H1 (cell line): ENCODE results near the gene AEBP1. TPM values are rescaled to one million over a fixed set of nuclear protein-coding genes. Genes with fewer than 3 reads are reported as not detected.

Experiments
- CTCF ChIA-PET: fragments of 300-600 bp; sonication (Branson Sonifier 250); formaldehyde crosslinking; loops from one replicate; lab custom pipeline; 2021; ENCODE audit not compliant: partially characterized antibody; lab: Charles Lee
- POLR2A ChIA-PET: fragments of 300-600 bp; sonication (Branson Sonifier 250); formaldehyde crosslinking; loops from one replicate; lab custom pipeline; 2021; ENCODE audit warnings: inconsistent platforms; ENCODE audit not compliant: partially characterized antibody; lab: Charles Lee
- DNase-seq, 2 experiments: peaks; one replicate each; pipeline versions ENCODE4 v3.0.0 to v3.0.0-alpha.2; 2010 to 2022; ENCODE audit warnings: low spot score in 2 of 2, low read depth in 1 of 2, mixed read lengths in 1 of 2
- FAIRE-seq: peaks from 2 replicates; lab custom pipeline; 2011; peaks lifted over from hg19 to GRCh38; lab: Jason Lieb, UNC
- H2AFZ ChIP-seq: 2 replicates; pipeline ENCODE4 v1.8.1; 2012; ENCODE audit warnings: low read length, inconsistent platforms
- H2AK5ac ChIP-seq: 2 replicates; pipeline ENCODE4 v1.6.1; 2013; ENCODE audit warnings: low read depth, low read length
- H2BK120ac ChIP-seq: replicated peaks from 2 replicates; pipeline ENCODE3; 2013; ENCODE audit warnings: low read depth, low read length, inconsistent platforms
- H2BK12ac ChIP-seq: 2 replicates; pipeline ENCODE4 v1.6.1; 2013; ENCODE audit warnings: low read depth, low read length
- H2BK15ac ChIP-seq: 2 replicates; pipeline ENCODE4 v1.6.1; 2013; ENCODE audit warnings: low read length
- H2BK20ac ChIP-seq: 2 replicates; pipeline ENCODE4 v1.6.1; 2013; ENCODE audit warnings: low read length
- H2BK5ac ChIP-seq: 2 replicates; pipeline ENCODE4 v1.6.1; 2013; ENCODE audit warnings: low read depth, low read length
- H3K14ac ChIP-seq: 2 replicates; pipeline ENCODE4 v1.6.1; 2013; ENCODE audit warnings: inconsistent platforms; ENCODE audit not compliant: insufficient read length
- H3K18ac ChIP-seq: 2 replicates; pipeline ENCODE4 v1.6.1; 2013; ENCODE audit warnings: low read length; ENCODE audit errors: extremely low read depth
- H3K23ac ChIP-seq: 2 replicates; pipeline ENCODE4 v1.6.1; 2013; ENCODE audit warnings: inconsistent platforms; ENCODE audit not compliant: insufficient read length
- H3K23me2 ChIP-seq: 2 replicates; pipeline ENCODE4 v1.6.1; 2013; ENCODE audit warnings: low read depth, low read length
- H3K27ac ChIP-seq: 2 replicates; pipeline ENCODE4 v1.6.1; 2011; ENCODE audit warnings: low read depth, low read length, inconsistent platforms
- H3K27me3 ChIP-seq, 4 experiments: replicated peaks in 1 of 4; 1 replicate in 1 of 4; 2 replicates in 3 of 4; pipeline versions ENCODE4 v1.6.1 to v1.8.1; 2011 to 2013; ENCODE audit warnings: low read length in 3 of 4, mild to moderate bottlenecking in 3 of 4, inconsistent platforms in 2 of 4, mixed read lengths in 2 of 4, moderate library complexity in 1 of 4; ENCODE audit not compliant: control insufficient read depth in 3 of 4, insufficient read depth in 3 of 4; ENCODE audit errors: extremely low read depth in 1 of 4
- H3K36me3 ChIP-seq, 4 experiments: 2 replicates each; pipeline versions ENCODE4 v1.6.1 to v1.8.1; 2011 to 2013; ENCODE audit warnings: mild to moderate bottlenecking in 4 of 4, low read length in 3 of 4, moderate library complexity in 2 of 4, control low read depth in 1 of 4, inconsistent platforms in 1 of 4; ENCODE audit not compliant: insufficient read depth in 4 of 4, control insufficient read depth in 2 of 4
- H3K4ac ChIP-seq: replicated peaks from 2 replicates; pipeline ENCODE3; 2013; ENCODE audit warnings: low read length, low read depth, mixed read lengths, inconsistent platforms; ENCODE audit not compliant: insufficient read length
- H3K4me1 ChIP-seq, 4 experiments: replicated peaks in 1 of 4; 1 replicate in 1 of 4; 2 replicates in 3 of 4; pipeline versions ENCODE4 v1.6.1 to v1.8.1; 2011 to 2013; ENCODE audit warnings: low read length in 3 of 4, inconsistent platforms in 2 of 4, mixed read lengths in 1 of 4; ENCODE audit not compliant: insufficient read depth in 4 of 4, control insufficient read depth in 3 of 4
- H3K4me2 ChIP-seq, 2 experiments: 2 replicates each; pipeline versions ENCODE4 v1.6.1 to v1.8.1; 2011 to 2013; ENCODE audit warnings: low read depth in 2 of 2, low read length in 2 of 2, control low read depth in 1 of 2, inconsistent platforms in 1 of 2, mild to moderate bottlenecking in 1 of 2; ENCODE audit not compliant: insufficient read depth in 1 of 2
- H3K4me3 ChIP-seq, 4 experiments: fragments of 200-600, 300-600 bp in 1 of 4; sonication (generic), shearing (Covaris generic), sonication (Bioruptor Twin) in 1 of 4; 2 replicates each; pipeline versions ENCODE4 v1.5.1 to v1.8.1; 2011 to 2016; ENCODE audit warnings: low read length in 4 of 4, low read depth in 3 of 4, control low read depth in 2 of 4, inconsistent platforms in 2 of 4, mild to moderate bottlenecking in 2 of 4, mixed read lengths in 1 of 4, moderate library complexity in 1 of 4; ENCODE audit not compliant: insufficient read depth in 2 of 4; ENCODE audit errors: extremely low read depth in 1 of 4
- H3K56ac ChIP-seq: replicated peaks from 2 replicates; pipeline ENCODE3; 2013; ENCODE audit warnings: low read depth, mild to moderate bottlenecking, mixed read lengths, low read length, inconsistent platforms; ENCODE audit not compliant: insufficient read length
- H3K79me1 ChIP-seq: 2 replicates; pipeline ENCODE4 v1.6.1; 2013; ENCODE audit warnings: low read depth, low read length, control low read depth
- H3K79me2 ChIP-seq, 2 experiments: 2 replicates each; pipeline versions ENCODE4 v1.6.1 to v1.8.1; 2012 to 2013; ENCODE audit warnings: low read length in 2 of 2, mild to moderate bottlenecking in 2 of 2, inconsistent platforms in 1 of 2; ENCODE audit not compliant: insufficient read depth in 2 of 2, control insufficient read depth in 1 of 2
- H3K9ac ChIP-seq, 4 experiments: replicated peaks in 1 of 4; 1 replicate in 1 of 4; 2 replicates in 3 of 4; pipeline versions ENCODE4 v1.6.1 to v1.8.1; 2011 to 2013; ENCODE audit warnings: low read depth in 3 of 4, low read length in 3 of 4, control low read depth in 2 of 4, mild to moderate bottlenecking in 2 of 4, moderate library complexity in 2 of 4, inconsistent platforms in 1 of 4; ENCODE audit errors: extremely low read depth in 1 of 4
- H3K9me3 ChIP-seq, 2 experiments: 2 replicates each; pipeline versions ENCODE4 v1.6.1 to v1.8.1; 2012 to 2013; ENCODE audit warnings: mild to moderate bottlenecking in 2 of 2, moderate library complexity in 2 of 2, control low read depth in 1 of 2, inconsistent platforms in 1 of 2, low read depth in 1 of 2, low read length in 1 of 2, mixed read lengths in 1 of 2; ENCODE audit not compliant: insufficient read depth in 2 of 2
- H4K20me1 ChIP-seq, 2 experiments: replicated peaks in 1 of 2; 2 replicates each; pipeline versions ENCODE3 to v1.8.1; 2011 to 2013; ENCODE audit warnings: inconsistent platforms in 2 of 2, low read length in 2 of 2, mild to moderate bottlenecking in 1 of 2; ENCODE audit not compliant: insufficient read depth in 2 of 2, control insufficient read depth in 1 of 2
- H4K5ac ChIP-seq: 2 replicates; pipeline ENCODE4 v1.6.1; 2013; ENCODE audit warnings: low read length, low read depth, mixed read lengths, inconsistent platforms; ENCODE audit not compliant: insufficient read length
- H4K8ac ChIP-seq: 2 replicates; pipeline ENCODE4 v1.8.0; 2013; ENCODE audit warnings: mild to moderate bottlenecking, moderate library complexity, low read length, inconsistent platforms; ENCODE audit not compliant: insufficient read depth; ENCODE audit errors: extremely low read depth
- H4K91ac ChIP-seq: replicated peaks from 2 replicates; pipeline ENCODE3; 2013; ENCODE audit warnings: low read length, mixed read lengths, inconsistent platforms; ENCODE audit not compliant: insufficient read length
- CBX5 ChIP-seq: fragments of 300-800, 300-1000 bp; sonication (generic); IDR thresholded peaks from 2 replicates; pipeline ENCODE4 v1.7.1; 2016; ENCODE audit warnings: antibody characterized with exemption, low read length, low read depth
- HDAC6 ChIP-seq: IDR thresholded peaks from one replicate; pipeline ENCODE4 v1.7.1; 2012; ENCODE audit warnings: low read depth, mild to moderate bottlenecking, inconsistent platforms, low read length, moderate library complexity
- JUN ChIP-seq: IDR thresholded peaks from 2 replicates; pipeline ENCODE4 v1.6.1; 2011; ENCODE audit warnings: low read depth, mild to moderate bottlenecking, improper control_type of control experiment, low read length
- NRF1 ChIP-seq: IDR thresholded peaks from 2 replicates; pipeline ENCODE4 v1.6.1; 2011; ENCODE audit warnings: mild to moderate bottlenecking, low read depth, low read length, improper control_type of control experiment
- SAP30 ChIP-seq: fragments of 300-600 bp; sonication (generic); IDR thresholded peaks from 2 replicates; pipeline ENCODE4 v1.7.1; 2012; ENCODE audit warnings: low read length, moderate library complexity, mild to moderate bottlenecking, inconsistent platforms; ENCODE audit not compliant: insufficient read depth, insufficient replicate concordance
- SRF ChIP-seq: IDR thresholded peaks from 2 replicates; pipeline ENCODE4 v1.6.1; 2011; ENCODE audit warnings: mild to moderate bottlenecking, low read depth, low read length, moderate library complexity
- TAF7 ChIP-seq: optimal IDR thresholded peaks from 2 replicates; pipeline ENCODE3; 2011; ENCODE audit warnings: low read depth, mild to moderate bottlenecking, inconsistent platforms, low read length, moderate library complexity, borderline replicate concordance
- ZNF274 ChIP-seq: IDR thresholded peaks from 2 replicates; pipeline ENCODE4 v1.7.0; 2012; ENCODE audit warnings: low read length, borderline replicate concordance; ENCODE audit errors: extremely low read depth
- WGBS, 2 experiments: shearing (Covaris generic) in 1 of 2; methylation state at CpG; one replicate each; pipeline versions ENCODE4 v1.1.6 to v1.1.7; 2013 to 2015; ENCODE audit warnings: low lambda C conversion rate in 2 of 2, mixed read lengths in 2 of 2, inconsistent platforms in 1 of 2, low coverage in 1 of 2, missing lambda C conversion rate in 1 of 2; ENCODE audit not compliant: insufficient replicate concordance in 2 of 2, insufficient coverage in 1 of 2, insufficient read length in 1 of 2; ENCODE audit errors: extremely low coverage in 1 of 2, missing lambda C conversion rate in 1 of 2; 5-methylcytosine and 5-hydroxymethylcytosine counted together
- polyA plus RNA-seq, 7 experiments: library from polyadenylated mRNA; depleted of rRNA in 3 of 7; stranded (reverse) in 5 of 7; unstranded in 2 of 7; fragments of >200 nt in 5 of 7; fragments of 200-250 nt in 2 of 7; gene quantifications; 1 replicate in 5 of 7; 2 replicates in 1 of 7; 4 replicates in 1 of 7; pipeline versions ENCODE4 v1.2.1 to v1.2.3, GENCODE V29; 2011 to 2013; ENCODE audit warnings: missing spikeins in 2 of 7, mixed read lengths in 2 of 7
- total RNA-seq: library from RNA; stranded (reverse); fragmentation: NEBNext Ultra II Directional; extraction: Animal tissue kit (Norgen Biotek cat#: 25700); gene quantifications from 2 replicates; pipeline ENCODE4 v1.2.1, GENCODE V29; 2021
- TF ChIP-seq, protein P1 (sequence below): IDR thresholded peaks from 2 replicates; pipeline ENCODE4 v1.6.1; 2012; ENCODE audit warnings: low read length, inconsistent platforms
- TF ChIP-seq, protein P2 (sequence below): IDR thresholded peaks from 2 replicates; pipeline ENCODE4 v1.6.1; 2012; ENCODE audit warnings: inconsistent platforms

Gene AEBP1
- total and polyA plus RNA-seq, 2 of the 8 experiments (the other 6 are each of a cell fraction or from before 2014, with no cell fraction given) = 10.4 to 41.2 TPM

DNA sequence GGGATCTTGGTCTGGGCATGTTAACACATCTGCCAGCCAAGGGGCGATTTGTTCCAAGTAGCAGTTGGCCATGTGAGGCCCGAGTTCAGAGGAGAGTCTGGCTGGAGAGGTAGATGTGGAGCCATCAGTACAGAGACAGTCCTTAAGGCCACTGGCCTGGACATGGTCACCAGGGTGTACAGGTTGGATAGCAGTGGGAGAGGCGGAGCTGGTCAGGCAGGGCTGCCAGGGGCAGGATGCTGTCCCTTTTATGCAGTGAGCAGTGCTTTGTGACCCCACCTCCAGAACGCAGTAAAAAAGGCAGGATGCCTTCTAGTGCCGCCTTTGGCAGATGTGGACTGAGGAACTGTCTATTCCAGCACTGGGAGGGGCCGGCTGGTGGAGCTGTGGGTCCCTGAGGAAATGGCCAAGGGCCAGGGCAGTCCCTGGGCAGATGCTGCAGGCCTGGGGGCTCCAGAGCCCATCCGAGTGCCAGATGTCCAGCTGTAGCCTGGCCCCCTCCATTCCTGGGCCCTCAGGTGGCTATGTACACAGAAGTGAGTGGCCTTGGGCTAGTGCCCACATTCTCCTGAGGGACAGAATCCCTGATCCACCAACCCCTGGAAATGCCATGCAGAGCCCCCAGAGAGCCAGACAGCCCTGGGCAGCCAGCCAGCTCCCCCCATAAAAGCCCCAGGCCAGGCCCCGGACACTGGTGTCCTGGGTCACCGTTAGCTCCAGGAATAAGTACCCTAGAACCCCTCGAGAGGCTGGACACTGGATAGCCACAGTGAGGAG lies 54.1 kb downstream of the AEBP1 start:
- Histone ChIP-seq H3K36me3 (no peaks in the 10 kb centered on the region), H3K27me3 (no peaks in the 10 kb centered on the region; a peak in 1 of 7 replicates), H3K14ac (no peak overlapping the region), H2BK120ac (no peak overlapping the region), H3K56ac (no peak overlapping the region), H2BK5ac (no peak overlapping the region), H3K79me2 (no peaks in the 10 kb centered on the region), H3K4me2 (no peak overlapping the region), H3K27ac (no peak overlapping the region), H3K23me2 (no peaks in the 10 kb centered on the region), H3K9me3 (no peaks in the 10 kb centered on the region), H4K91ac (no peak overlapping the region), H2AK5ac (no peak overlapping the region), H4K8ac (no peak overlapping the region), H3K4ac (no peak overlapping the region), H2BK20ac (no peak overlapping the region), H3K4me3 (no peak overlapping the region), H2AFZ (no peak overlapping the region), H4K5ac (no peak overlapping the region), H4K20me1 (no peaks in the 10 kb centered on the region), H3K18ac (no peak overlapping the region), H3K23ac (no peak overlapping the region), H3K79me1 (no peaks in the 10 kb centered on the region), H2BK15ac (no peak overlapping the region), H3K4me1 (no peaks in the 10 kb centered on the region), H3K9ac (no peak overlapping the region), H2BK12ac (no peak overlapping the region)
- DNase-seq (no peak), FAIRE-seq (no peak)
- CTCF ChIA-PET = interaction anchor here (0.6 to 2.5 kb wide), 4 partner anchors 10 to 56 kb away, joined by 3 to 8 read pairs (median 4); no protein-coding TSS in a partner anchor
- WGBS, 2 experiments = 87% methylated on average over 10 of the region's 10 CpGs; no CpG with 5 or more reads in 1 of the 2 experiments
- POLR2A ChIA-PET = no interaction called here
- no peak for TF ChIP-seq HDAC6
- no peak for TF ChIP-seq TAF7
- no peak for TF ChIP-seq CBX5
- no peak for TF ChIP-seq JUN
- TF ChIP-seq SRF = no peak
- no peak for TF ChIP-seq NRF1
- TF ChIP-seq SAP30 = no peak
- TF ChIP-seq, protein P1, sequence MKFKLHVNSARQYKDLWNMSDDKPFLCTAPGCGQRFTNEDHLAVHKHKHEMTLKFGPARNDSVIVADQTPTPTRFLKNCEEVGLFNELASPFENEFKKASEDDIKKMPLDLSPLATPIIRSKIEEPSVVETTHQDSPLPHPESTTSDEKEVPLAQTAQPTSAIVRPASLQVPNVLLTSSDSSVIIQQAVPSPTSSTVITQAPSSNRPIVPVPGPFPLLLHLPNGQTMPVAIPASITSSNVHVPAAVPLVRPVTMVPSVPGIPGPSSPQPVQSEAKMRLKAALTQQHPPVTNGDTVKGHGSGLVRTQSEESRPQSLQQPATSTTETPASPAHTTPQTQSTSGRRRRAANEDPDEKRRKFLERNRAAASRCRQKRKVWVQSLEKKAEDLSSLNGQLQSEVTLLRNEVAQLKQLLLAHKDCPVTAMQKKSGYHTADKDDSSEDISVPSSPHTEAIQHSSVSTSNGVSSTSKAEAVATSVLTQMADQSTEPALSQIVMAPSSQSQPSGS = no peak
- TF ChIP-seq, protein P2, sequence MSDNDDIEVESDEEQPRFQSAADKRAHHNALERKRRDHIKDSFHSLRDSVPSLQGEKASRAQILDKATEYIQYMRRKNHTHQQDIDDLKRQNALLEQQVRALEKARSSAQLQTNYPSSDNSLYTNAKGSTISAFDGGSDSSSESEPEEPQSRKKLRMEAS = no peak
- no peak for TF ChIP-seq ZNF274
